IPS-20b (cell line): Measurements from ENCODE around the gene HOXC13.

Source experiments
- H3K27ac ChIP-seq: one replicate; pipeline ENCODE4 v1.5.1; 2013; ENCODE audit warnings: low read length
- H3K27me3 ChIP-seq: 2 replicates; pipeline ENCODE4 v1.6.1; 2013; ENCODE audit warnings: mild to moderate bottlenecking, low read length, inconsistent platforms; ENCODE audit not compliant: insufficient read depth
- H3K36me3 ChIP-seq: 2 replicates; pipeline ENCODE4 v1.6.1; 2013; ENCODE audit warnings: low read depth, mild to moderate bottlenecking, inconsistent platforms, low read length, moderate library complexity; ENCODE audit not compliant: insufficient read depth
- H3K4me1 ChIP-seq: 2 replicates; pipeline ENCODE4 v1.6.1; 2013; ENCODE audit warnings: mild to moderate bottlenecking, control low read depth, inconsistent platforms, low read length, moderate library complexity; ENCODE audit not compliant: insufficient read depth
- H3K4me3 ChIP-seq: 2 replicates; pipeline ENCODE4 v1.5.1; 2013; ENCODE audit warnings: mild to moderate bottlenecking, low read length, inconsistent platforms
- H3K9ac ChIP-seq: 2 replicates; pipeline ENCODE4 v1.6.1; 2013; ENCODE audit warnings: low read depth, mild to moderate bottlenecking, inconsistent platforms, low read length, moderate library complexity
- H3K9me3 ChIP-seq: 2 replicates; pipeline ENCODE4 v1.6.1; 2013; ENCODE audit warnings: mild to moderate bottlenecking, low read depth, low read length, inconsistent platforms; ENCODE audit not compliant: insufficient read depth

The HOXC13 gene

GRCh38 chr12:53968214-53969127 is 29.8 kb downstream of the HOXC13 start:
- H3K9ac ChIP-seq = no peak overlapping the region
- H3K36me3 ChIP-seq = no peaks in the 10 kb centered on the region
- no peaks in the 10 kb centered on the region for H3K4me1 ChIP-seq
- peaks cover 9% of the 10 kb centered on the region; the same call in 1 of the 2 replicates for H3K9me3 ChIP-seq
- H3K27ac ChIP-seq = no peak overlapping the region
- H3K27me3 ChIP-seq = peaks cover 100% of the 10 kb centered on the region
- no peak overlapping the region for H3K4me3 ChIP-seq

DNA sequence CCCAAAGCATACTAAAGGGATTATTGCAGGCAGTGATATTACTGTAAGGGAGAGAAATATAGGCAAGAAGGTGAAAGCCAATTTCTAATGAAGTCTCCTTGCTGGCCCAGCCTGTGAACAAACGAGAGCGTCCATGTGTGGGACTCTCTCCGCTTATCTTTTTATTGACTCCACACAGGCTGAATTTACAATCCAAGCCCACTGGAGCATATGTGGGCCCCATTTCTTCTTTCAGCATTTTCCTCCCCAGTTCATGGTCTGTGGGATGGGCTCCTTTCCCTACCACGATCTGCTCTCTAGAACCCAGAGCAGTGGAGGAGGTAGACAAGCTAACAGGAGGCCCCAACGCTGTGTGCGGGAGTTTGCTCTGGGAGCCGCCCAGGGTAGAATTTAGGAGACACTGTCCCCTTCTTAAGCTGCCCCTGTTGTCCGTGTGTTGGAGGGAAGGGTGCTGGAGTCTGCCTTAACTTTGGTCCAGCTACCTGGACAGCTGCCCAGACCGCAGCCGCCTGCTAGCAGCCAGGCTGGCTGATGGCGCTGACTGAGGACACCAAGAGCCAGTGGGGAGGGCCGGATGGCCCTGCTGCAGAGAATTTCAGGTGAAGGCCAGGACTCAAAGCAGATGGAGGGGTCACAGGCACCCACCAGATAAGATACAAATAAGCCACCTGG is 31.1 kb downstream of the HOXC13 start:
- H3K4me1 ChIP-seq = no peaks in the 10 kb centered on the region
- H3K9me3 ChIP-seq = peaks cover 9% of the 10 kb centered on the region; the same call in 1 of the 2 replicates
- H3K27ac ChIP-seq = no peak overlapping the region
- no peak overlapping the region for H3K9ac ChIP-seq
- no peaks in the 10 kb centered on the region for H3K36me3 ChIP-seq
- peaks cover 100% of the 10 kb centered on the region for H3K27me3 ChIP-seq
- H3K4me3 ChIP-seq = no peak overlapping the region

DNA sequence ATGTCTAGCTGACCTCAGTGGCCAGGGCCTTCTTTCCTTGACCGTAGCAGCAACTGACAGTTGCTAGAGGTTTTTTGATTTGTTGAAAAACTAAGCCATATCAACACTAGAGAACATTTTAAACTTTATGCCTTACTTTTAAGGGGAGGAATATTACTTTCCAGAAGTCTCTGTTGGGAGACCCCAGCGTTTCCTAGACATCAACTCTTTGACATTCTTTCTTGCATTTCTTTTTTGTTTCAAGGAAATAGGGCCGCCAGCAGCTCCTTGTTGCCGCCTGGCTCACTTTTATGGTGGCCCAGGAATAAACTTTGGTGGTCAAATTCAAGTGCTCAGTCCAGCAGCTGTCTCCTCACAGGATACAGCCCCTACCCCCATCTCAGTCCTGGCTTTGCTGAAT is 31.8 kb downstream of the HOXC13 start:
- H3K4me3 ChIP-seq = no peak overlapping the region
- peaks cover 100% of the 10 kb centered on the region for H3K27me3 ChIP-seq
- H3K27ac ChIP-seq = no peak overlapping the region
- H3K9me3 ChIP-seq = peaks cover 9% of the 10 kb centered on the region; the same call in 1 of the 2 replicates
- H3K9ac ChIP-seq = no peak overlapping the region
- no peaks in the 10 kb centered on the region for H3K4me1 ChIP-seq
- H3K36me3 ChIP-seq = no peaks in the 10 kb centered on the region

DNA sequence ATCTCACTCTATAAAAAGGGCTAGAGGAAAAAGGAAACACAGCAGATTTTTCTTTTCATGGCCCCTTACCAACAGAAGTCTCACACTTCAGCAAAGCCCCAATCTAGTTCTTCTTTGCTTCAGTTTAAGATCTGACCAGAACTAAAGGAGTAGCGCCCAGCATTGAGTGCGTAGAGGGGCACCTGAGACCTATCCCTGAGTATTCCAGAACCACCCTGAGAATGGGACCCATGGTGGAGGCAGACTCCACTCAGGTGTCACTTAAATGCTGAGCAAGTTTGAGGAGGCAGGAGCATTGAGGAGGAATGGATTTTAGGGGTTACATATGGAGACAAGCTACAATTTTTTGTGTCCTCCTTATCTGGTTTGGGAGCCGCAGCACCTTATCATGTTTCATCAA is 32.5 kb downstream of the HOXC13 start:
- Histone ChIP-seq H3K27ac (no peak overlapping the region), H3K9ac (no peak overlapping the region), H3K4me3 (no peak overlapping the region), H3K9me3 (peaks cover 9% of the 10 kb centered on the region; the same call in 1 of the 2 replicates), H3K4me1 (no peaks in the 10 kb centered on the region), H3K27me3 (peaks cover 100% of the 10 kb centered on the region), H3K36me3 (no peaks in the 10 kb centered on the region)

GRCh38 chr12:53971686-53972085 is 33.1 kb downstream of the HOXC13 start:
- H3K27ac ChIP-seq = no peak overlapping the region
- peaks cover 100% of the 10 kb centered on the region for H3K27me3 ChIP-seq
- no peak overlapping the region for H3K4me3 ChIP-seq
- H3K9me3 ChIP-seq = peaks cover 9% of the 10 kb centered on the region; the same call in 1 of the 2 replicates
- no peaks in the 10 kb centered on the region for H3K4me1 ChIP-seq
- H3K36me3 ChIP-seq = no peaks in the 10 kb centered on the region
- H3K9ac ChIP-seq = no peak overlapping the region

GRCh38 chr12:53972152-53972702 is 33.6 kb downstream of the HOXC13 start:
- Histone ChIP-seq H3K4me1 (no peaks in the 10 kb centered on the region), H3K27me3 (peaks cover 100% of the 10 kb centered on the region), H3K9me3 (peaks cover 5% of the 10 kb centered on the region; the same call in 1 of the 2 replicates), H3K9ac (no peak overlapping the region), H3K4me3 (no peak overlapping the region), H3K27ac (no peak overlapping the region), H3K36me3 (no peaks in the 10 kb centered on the region)

DNA sequence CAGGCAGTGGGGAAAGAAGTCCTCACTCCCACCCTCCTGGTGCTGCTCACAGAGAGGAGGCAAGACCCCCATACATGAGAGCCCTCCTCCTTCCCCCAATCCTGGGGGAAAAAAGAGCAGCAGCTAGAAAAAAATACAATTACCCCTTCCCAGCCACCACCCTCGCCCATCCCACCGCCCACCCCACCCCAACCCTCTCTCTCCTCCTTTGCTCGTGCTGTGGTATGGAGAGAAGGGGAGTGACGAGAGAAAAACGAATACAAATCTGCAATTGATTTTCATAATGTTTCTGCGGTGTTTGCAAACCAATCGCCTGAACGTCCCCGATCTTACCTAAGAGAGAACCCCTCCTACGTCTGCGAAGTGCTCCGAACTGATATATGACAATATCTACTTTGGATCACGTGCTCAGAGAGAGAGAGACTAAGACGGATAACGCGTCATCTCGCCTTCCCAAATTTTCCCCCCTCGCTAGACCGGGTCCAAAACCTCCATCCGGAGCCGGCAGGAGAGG is 34.1 kb downstream of the HOXC13 start, which contains the start of gene HOXC11:
Gene HOXC11 (plus strand): TSS at position 405 of the 514 bp plus-strand sequence. CDS start 116 bp downstream, outside the sequence.
- Histone ChIP-seq H3K9me3 (peaks cover 4% of the 10 kb centered on the region; the same call in 1 of the 2 replicates), H3K27ac (no peak within 1 kb of the TSS), H3K4me1 (no peaks in the 10 kb centered on the region), H3K9ac (no peak within 1 kb of the TSS), H3K4me3 (no peak within 1 kb of the TSS), H3K36me3 (no peaks in the 10 kb centered on the region), H3K27me3 (peaks cover 100% of the 10 kb centered on the region)

DNA sequence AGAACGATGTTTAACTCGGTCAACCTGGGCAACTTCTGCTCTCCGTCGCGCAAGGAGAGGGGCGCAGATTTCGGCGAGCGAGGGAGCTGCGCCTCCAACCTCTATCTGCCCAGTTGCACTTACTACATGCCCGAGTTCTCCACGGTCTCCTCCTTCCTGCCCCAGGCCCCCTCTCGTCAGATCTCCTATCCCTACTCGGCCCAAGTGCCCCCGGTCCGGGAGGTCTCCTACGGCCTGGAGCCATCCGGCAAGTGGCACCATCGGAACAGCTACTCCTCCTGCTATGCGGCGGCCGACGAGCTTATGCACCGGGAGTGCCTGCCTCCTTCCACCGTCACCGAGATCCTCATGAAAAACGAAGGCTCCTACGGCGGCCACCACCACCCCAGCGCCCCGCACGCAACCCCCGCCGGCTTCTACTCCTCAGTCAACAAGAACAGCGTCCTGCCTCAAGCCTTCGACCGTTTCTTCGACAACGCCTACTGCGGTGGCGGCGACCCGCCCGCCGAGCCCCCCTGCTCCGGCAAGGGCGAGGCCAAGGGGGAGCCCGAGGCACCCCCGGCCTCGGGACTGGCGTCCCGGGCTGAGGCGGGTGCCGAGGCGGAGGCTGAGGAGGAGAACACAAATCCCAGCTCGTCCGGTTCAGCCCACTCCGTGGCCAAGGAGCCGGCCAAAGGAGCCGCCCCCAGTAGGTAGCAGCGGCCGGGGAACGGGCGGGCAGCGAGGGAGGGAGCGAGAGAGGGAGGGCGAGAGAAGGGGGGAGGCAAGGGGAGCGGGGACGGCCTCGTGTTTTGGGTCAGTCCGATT is 34.8 kb downstream of the HOXC13 start:
- Histone ChIP-seq H3K4me3 (no peak overlapping the region), H3K27ac (no peak overlapping the region), H3K9ac (no peak overlapping the region)

DNA sequence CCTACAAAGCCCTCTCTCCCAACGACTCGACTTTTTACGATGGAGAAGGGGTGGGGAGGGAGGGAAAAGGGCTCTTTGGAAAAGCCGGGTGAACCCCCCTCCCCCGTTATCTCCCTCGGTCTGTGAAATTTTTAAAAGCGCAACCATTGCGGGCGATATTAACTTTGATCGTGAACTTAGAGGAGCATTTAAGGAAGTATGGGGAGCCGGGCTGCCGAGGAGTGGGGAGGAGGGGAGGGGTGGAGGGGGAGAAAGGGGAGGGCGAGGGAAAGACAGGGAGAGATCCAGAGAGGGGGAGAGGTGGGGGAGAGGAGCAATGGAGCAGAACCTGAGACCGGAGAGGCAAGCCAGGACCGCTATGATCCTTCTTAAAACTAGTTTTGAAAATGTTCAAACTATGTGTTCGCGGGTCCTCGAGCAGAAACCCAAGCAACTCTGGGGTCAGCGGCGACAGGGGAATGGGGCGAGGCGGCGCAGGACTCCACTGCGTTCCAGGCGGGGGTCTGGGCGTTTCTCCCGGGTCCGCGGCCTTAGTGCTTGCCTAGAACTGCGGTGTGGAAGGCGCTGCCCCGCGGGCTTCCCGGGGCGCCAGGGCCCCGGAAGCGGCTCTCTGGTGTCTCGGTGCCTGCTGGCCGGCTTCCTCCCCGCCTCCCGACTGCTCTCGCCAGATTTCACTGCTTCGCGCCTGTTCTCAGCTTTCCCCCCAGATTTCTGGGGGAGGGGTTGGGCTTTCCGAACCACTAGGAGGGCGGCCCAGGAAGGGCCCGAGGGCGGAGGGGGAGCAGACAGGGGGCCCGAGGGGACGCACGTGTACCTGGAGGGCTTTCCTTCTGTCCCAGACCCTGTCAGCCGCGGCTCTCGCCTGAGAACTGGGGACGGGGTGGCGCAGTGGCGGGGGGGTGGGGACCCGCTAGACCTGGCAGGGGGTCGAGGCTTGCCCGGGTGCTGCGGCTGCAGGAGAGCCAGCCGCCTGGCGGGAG is 35.7 kb downstream of the HOXC13 start, which contains the start of gene HOTAIR:
Gene HOTAIR (minus strand): TSS at position 871 of the 980 bp plus-strand sequence.
- H3K27ac ChIP-seq = no peak within 1 kb of the TSS
- H3K9me3 ChIP-seq = peaks cover 4% of the 10 kb centered on the region; the same call in 1 of the 2 replicates
- peaks cover 100% of the 10 kb centered on the region for H3K27me3 ChIP-seq
- no peaks in the 10 kb centered on the region for H3K4me1 ChIP-seq
- no peak within 1 kb of the TSS for H3K9ac ChIP-seq
- no peak within 1 kb of the TSS for H3K4me3 ChIP-seq
- H3K36me3 ChIP-seq = no peaks in the 10 kb centered on the region

More for the DNA sequence above, 34.8 kb downstream of the HOXC13 start:
- Histone ChIP-seq H3K4me1 (no peaks in the 10 kb centered on the region), H3K9me3 (peaks cover 4% of the 10 kb centered on the region; the same call in 1 of the 2 replicates), H3K27me3 (peaks cover 100% of the 10 kb centered on the region), H3K36me3 (no peaks in the 10 kb centered on the region)

GRCh38 chr12:53975064-53975471 is 36.4 kb downstream of the HOXC13 start:
- H3K27ac ChIP-seq = no peak overlapping the region
- H3K9ac ChIP-seq = no peak overlapping the region
- no peaks in the 10 kb centered on the region for H3K36me3 ChIP-seq
- no peaks in the 10 kb centered on the region for H3K4me1 ChIP-seq
- no peak overlapping the region for H3K4me3 ChIP-seq
- peaks cover 100% of the 10 kb centered on the region for H3K27me3 ChIP-seq
- peaks cover 4% of the 10 kb centered on the region; the same call in 1 of the 2 replicates for H3K9me3 ChIP-seq
